SW480 (cell line): ENCODE data around the gene ATP5F1D.

Source experiments
- DNase-seq: peaks from one replicate; pipeline ENCODE4 v3.0.0-alpha.2; 2016; ENCODE audit warnings: low spot score

ATP5F1D gene

DNA sequence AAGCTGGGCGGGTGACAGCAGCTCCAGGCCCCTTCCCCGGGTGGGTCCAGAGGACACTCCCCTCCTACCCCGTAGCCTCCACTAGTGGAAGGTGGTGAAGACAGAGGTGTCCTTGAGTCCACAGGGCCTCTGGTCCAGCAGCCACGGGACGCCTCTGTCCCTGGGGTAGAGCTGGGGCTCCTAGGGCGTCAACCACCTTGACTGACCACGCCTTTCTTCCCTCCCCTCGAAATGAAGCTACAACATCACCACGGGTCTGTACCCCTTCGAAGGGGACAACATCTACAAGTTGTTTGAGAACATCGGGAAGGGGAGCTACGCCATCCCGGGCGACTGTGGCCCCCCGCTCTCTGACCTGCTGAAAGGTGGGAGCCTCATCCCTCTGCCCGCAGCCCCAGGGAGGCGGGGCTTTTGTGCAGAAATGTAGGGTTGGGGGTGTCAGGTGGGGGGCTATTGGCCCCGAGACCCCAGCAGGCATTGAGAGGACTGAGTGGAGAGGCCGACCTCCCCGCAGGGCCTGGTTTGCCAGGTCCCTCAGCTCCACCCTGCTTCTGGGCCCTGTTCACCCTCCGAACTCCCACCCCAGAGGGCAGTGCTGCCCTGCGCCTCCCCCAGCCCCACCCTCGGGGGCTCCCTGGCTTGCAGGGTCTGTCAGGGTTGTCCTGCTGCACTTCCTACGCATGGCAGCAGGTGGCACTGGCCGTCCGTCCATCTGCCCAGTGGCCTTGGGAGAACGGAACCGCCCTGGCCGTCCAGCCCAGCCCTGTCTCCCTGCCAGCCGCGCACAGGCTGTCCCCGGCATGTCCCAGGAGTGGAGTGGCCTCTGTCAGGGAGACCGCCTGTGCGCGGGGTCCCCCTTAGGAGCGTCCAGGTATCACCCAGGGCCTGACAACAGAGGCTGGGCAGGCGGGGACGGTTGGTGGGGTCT lies 20.3 kb upstream of the ATP5F1D start:
- DNase-seq: no peak

DNA sequence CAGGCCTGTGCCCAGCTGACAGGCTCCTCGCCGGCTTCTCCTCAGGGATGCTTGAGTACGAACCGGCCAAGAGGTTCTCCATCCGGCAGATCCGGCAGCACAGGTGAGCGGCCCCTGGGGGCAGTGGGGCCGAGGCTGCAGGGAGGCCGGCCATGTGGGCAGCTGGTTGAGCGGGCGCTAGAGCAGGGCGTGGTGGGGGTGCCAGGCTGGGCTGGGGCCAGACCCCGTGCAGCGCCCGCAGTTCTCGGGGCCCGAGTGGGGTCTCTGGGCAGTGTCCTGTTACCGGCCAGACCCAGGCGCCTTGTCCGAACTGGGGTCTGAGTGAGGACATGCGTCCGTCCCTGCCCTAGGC lies 19.7 kb upstream of the ATP5F1D start:
- no peak for DNase-seq

DNA sequence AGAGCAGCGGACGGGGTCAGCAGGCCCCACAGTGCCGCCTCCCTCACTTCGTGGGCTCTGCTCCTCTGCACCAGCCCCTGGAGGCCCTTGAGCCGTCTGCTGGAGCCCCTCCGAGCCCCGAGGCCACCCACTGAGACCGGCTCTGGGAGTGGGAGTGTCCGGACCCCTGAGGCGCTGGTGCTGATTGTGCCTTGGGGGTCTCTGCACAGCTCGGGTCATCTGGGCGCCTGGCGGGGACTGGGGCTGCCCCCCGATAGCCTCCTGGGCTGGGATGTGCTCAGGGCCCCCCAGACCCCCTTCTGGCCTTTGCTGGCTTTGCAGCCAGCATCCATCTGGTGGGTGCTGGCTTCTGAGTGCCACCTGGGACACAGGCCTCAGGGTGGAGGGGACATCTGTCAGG lies 19.2 kb upstream of the ATP5F1D start:
- DNase-seq: no peak

DNA sequence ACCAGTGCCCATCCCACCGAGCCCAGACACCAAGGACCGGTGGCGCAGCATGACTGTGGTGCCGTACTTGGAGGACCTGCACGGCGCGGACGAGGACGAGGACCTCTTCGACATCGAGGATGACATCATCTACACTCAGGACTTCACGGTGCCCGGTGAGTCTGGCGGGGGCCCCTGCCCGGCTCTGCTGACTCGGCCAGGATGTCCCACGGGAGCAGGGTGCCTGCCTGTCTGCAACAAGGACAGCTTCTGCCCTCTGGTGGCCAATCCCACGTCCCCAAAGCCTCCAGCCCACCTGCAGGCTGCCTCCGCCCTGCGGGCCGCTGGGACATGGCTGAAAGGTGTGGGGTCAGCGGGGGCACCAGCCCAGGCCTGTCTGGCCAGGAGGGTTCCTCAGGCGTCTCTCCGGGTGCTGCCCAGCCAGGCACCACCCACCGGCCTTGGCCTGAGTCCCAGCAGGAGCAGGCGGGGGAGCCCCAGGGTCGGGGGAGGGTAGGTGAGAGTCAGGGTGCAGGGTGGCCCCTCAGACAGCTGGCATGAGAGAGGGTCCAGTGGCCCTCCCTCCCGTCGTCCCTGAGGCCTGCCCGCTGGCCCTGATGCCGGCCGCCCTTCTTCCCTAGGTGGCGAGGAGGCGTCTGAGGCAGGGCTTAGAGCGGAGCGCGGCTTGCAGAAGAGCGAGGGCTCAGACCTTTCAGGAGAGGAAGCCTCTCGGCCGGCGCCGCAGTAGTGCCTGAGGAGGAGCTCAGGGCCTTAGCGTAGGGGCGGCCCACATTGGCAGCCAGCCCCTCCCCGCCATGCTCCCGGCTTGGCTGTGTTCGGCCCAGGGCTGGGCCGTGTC lies 18.3 kb upstream of the ATP5F1D start:
- no peak for DNase-seq

DNA sequence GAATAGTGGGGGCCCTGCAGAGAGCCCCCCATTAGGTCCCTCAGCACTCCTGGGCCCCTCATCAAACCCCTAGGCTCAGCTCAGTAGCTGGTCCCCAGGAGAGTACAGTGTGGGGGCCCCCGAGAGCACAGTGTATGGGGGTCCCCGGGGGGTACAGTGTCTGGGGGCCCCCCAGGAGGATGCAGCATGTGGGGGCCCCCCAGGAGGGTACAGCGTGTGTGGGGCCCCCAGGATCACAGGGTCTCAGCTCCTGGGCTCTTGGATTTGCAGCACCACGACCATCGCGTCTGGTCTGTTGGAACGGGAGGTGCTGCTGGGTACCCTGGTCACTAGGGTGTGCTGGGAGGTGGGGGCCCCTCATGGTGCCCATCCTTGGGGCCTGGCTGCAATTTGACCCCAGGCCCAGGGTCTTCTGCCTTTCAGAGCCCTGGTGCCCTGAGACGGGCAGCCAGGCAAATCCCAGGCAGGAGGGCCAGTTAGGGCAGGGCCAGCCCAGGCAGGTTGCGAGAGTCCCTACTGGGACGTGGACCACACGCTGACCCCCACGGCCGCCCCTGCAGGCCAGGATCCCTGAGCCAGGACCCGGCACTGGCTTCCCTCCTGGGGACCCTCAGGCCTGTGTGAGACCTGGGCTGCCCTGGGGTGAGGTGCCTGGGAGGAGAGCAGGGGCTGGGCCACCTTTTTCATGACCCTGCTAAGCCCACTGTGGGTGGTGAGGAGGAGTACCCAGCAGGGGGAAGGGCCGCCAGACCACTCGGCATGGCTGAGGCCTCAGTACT lies 17.3 kb upstream of the ATP5F1D start:
- no peak for DNase-seq

DNA sequence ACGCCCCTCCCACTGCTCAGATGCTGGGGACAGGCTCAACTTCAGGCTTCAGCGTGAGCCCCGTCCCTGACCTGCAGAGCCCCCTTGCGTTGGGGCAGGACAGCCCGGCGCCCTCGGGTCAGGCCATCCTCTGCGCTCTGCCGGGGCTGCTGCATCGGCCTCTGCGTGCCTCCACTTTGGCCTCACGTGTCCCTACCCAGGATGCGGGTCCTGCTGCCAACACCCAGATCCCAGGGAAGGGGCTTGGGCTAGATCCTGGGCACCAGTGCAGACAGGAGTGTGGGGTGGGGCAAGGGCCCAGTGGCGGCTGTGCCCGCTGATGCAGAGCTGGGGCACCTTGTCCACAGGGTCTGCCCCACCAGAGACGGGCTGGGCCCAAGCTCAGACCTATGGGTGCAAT lies 16.7 kb upstream of the ATP5F1D start:
- no peak for DNase-seq

DNA sequence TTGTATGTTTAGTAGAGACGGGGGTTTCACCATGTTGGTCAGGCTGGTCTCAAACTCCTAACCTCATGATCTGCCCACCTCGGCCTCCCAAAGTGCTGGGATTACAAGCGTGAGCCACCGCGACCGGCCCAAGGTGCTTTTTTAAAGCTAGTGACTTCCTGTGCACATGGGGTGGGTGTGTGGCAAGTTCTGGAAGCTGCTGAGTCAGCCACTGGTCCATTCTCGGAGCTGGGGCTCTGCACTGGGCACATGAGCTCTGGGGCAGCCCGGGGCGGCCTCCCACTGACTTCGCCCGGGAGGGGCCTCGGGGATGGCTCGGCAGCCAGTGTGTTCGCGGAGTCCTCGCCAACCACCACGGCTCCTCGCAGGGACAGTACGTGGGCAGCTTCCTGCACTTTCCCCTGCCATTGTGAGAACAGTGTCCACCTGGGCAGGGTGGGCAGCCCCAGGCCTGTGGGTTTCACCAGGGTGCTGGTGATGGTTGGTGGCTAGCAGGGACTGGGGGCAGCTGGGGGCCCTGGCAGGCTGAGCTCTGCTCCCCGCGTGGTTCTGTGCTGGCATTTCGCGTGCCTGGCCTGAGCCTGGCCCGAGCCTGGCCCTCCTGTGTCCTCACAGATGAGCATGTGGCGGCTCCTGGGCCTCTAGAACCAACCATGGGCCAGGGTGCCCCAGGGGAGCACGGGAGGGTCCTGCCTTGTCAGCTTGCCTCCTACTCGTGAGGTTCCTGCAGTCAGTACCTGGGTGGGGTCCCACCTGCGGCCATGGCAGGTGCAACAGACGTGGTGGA lies 15.9 kb upstream of the ATP5F1D start:
- DNase-seq: no peak

DNA sequence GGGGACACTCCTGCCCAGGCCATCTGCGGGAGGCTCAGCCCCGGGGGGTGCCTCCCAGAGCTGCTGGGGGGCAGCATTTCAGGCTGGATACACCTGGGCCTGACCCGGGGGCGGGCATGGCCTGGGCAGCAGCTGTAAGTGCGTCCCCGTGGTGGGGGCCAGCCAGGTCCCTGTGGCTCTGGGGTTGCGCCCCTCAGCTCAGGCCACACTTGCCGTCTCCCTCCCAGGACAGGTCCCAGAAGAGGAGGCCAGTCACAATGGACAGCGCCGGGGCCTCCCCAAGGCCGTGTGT lies 15.4 kb upstream of the ATP5F1D start:
- DNase-seq: no peak

DNA sequence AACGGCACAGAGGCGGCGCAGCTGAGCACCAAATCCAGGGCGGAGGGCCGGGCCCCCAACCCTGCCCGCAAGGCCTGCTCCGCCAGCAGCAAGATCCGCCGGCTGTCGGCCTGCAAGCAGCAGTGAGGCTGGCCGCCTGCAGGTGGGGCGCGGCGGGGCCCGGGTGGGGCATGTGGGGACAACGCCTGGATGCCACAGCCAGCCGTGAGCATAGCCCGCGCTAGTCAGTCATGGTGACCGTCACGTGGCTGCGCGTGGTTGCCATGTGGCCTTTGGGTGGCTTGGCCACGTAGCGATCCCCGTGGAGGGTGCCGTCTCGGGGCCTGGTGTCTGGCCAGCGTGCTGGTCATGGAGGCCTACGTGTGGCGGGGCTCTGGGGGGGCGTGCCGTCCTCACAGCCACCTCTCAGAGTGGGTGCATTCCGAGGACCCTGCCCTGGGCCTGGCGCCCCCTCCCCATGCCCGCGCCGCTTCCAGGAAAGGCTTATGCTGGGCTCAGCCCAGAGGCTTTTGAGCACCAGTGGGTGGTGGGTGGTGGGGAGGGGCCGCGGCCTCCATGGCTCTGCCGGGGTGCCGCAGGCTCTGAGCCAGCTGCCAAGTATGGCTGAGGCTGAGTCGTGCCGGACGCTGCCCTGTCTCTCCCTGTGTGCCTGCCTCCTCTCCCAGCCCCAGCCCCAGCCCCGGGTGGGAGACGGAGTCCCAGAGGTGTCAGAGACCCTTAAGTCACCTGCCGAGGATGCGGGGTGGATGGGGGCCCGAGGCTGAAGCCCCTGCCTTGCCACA lies 14.8 kb upstream of the ATP5F1D start:
- DNase-seq: peak; percentile 83

DNA sequence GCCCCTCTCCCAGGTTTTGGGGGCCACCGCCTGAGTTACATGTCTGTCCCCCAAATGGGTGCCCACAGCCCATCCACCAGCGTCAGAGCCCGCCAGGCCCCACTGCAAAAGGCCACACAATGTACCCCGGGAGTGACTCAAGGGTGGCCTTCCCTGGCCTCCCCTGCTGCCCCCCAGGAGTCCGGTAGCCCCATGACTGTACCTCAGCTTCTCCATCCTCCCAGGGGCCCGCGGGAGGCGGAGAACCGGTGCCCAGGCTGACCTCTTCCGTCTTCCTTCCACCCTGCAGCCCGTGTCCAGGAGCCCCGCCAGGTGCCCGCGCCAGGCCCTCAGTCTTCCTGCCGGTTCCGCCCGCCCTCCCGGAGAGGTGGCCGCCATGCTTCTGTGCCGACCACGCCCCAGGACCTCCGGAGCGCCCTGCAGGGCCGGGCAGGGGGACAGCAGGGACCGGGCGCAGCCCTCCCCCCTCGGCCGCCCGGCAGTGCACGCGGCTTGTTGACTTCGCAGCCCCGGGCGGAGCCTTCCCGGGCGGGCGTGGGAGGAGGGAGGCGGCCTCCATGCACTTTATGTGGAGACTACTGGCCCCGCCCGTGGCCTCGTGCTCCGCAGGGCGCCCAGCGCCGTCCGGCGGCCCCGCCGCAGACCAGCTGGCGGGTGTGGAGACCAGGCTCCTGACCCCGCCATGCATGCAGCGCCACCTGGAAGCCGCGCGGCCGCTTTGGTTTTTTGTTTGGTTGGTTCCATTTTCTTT lies 14.1 kb upstream of the ATP5F1D start:
- peak; percentile 81 for DNase-seq

DNA sequence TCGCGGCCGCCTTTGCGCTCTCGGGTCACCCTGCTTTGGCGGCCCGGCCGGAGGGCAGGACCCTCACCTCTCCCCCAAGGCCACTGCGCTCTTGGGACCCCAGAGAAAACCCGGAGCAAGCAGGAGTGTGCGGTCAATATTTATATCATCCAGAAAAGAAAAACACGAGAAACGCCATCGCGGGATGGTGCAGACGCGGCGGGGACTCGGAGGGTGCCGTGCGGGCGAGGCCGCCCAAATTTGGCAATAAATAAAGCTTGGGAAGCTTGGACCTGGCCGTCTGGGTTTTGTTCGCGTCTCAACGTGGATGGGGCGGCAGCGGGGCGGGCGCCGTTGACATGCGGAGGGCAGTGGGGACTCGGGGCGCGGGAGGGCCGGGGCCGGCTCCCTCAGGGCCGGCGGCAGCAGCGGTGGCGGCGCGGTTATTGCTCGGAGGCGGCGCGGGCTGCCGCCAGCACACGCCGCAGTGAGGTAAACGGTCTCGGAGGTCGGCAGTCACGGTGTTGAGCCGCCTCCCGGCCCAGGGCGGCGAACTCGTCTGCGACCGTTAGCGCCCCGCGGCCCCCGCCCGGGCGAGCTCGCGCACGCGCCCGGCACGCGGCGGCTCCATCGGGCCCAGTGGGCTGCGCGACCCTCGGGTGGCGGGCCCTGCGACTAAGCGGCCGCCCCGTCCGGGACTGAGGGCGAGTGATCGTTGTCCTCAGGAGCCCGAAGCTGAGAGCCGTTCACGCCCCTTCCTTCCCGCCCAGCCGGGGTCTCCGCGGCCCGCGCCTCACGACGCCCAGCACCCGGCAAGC lies 13.2 kb upstream of the ATP5F1D start:
- DNase-seq: no peak

DNA sequence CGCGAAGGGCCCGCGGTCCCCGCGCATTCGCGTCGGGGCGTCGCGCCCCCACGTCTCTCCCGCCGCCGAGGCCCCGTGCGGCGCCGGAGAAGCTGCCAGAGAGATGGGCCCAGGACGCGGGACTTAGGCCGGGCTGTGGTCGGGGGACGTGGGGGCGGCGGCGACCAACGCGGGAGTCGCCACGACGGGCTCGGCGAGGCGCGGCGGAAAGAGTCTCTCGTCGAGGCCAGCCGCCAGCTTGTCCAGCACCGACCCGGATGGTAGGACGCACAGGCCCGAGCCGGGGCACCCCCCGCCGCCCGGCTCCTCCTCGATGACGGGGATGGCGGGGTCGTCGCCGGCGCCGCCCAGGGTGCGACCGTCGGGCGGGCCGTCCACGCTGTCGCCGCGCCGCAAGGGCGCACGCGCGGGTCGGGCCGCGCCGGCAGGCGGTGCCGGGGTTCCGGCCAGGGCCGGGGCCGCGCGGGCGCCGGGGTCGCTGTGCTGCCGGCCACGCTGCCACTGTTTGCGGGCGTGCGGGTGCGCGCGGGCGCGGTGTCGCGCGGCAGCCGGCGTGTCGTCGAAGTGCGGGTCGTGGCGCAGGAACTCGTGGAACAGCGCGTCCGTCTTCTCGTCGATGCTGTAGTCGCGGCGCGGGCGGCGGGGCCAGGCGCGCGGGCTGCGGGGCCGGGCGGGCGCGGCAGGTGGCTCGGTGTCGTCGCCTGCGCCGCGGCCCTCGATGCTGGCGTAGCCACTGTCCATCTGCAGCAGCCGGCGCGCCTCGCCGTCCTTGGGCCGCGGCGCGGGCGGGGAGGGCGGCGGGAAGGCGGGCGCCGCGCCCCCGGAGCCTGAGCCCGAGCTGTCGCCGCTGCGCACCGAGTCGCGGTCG lies 12.3 kb upstream of the ATP5F1D start:
- DNase-seq: no peak

DNA sequence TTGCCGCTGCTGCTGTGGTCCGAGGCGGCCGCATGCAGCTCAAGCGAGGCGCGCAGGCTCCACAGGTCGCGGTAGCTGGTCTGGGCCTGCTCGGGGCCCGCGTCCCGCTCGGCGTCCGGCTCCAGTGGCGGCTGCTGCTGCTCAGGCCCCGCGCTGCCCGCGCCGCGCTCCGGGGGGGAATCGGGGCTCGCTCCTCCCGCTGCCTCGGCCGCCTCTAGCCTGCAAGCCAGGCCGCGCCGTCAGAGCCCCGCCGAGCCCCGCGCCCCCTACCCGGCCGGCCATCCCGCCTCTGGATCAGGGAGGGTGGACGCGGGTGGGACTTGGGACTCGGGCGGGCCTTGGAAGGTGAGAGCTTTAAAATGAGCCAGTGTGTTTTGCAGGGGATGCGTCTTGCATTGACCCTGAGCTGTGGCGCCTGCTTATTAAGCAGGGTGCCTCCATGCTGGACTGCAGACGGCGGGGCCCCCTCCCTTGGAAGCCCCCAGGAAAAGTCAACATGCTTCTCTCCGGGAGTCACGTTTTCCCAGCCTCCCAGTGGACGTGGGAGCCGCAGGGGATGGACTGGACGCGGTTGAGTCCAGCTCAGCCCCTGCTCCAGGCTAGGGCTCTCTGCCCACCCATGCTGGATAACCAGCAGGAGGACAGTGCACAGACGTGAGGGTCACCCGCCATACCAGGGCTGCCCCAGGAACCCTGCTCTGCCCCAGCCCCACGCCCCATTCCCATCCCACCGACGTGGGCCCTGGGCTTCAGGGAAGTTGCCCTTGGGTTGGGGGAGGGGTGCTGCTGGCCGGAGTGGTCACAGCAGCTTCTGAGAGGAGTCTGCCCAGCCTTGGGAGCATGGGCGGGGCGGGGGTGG lies 11.4 kb upstream of the ATP5F1D start:
- no peak for DNase-seq

DNA sequence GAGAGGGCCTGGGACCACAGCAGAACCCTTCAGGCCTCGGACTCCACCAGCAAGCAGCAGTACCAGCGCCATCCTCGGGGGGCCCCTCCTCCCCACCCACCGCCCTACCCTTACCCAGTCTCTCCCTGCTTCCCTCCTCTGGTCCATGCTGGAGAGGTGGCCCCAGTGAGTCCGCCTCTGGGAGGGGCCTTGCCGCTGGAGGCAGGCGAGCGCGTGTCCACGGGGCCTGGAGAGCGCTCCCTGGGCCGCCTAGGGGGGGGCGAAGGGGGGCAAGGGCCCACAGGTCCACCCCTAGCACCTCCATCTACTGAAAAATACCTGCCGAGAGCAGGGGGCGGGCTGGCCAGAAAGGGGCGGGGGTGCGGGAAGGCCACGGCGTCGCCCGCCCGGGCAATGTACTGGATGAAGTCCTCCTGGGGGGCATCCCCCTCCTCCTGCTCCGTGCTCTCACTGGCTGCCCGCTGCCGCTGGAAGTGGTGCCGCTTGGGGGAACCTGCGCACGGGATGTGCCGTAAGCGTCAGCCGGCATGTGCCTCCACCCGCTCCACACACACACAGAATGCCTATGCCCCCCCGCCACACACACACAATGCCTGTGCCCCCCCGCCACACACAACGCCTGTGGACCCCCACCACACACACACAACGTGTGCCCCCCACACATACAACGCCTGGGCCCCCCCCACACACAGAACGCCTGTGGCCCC lies 10.6 kb upstream of the ATP5F1D start:
- DNase-seq: no peak

DNA sequence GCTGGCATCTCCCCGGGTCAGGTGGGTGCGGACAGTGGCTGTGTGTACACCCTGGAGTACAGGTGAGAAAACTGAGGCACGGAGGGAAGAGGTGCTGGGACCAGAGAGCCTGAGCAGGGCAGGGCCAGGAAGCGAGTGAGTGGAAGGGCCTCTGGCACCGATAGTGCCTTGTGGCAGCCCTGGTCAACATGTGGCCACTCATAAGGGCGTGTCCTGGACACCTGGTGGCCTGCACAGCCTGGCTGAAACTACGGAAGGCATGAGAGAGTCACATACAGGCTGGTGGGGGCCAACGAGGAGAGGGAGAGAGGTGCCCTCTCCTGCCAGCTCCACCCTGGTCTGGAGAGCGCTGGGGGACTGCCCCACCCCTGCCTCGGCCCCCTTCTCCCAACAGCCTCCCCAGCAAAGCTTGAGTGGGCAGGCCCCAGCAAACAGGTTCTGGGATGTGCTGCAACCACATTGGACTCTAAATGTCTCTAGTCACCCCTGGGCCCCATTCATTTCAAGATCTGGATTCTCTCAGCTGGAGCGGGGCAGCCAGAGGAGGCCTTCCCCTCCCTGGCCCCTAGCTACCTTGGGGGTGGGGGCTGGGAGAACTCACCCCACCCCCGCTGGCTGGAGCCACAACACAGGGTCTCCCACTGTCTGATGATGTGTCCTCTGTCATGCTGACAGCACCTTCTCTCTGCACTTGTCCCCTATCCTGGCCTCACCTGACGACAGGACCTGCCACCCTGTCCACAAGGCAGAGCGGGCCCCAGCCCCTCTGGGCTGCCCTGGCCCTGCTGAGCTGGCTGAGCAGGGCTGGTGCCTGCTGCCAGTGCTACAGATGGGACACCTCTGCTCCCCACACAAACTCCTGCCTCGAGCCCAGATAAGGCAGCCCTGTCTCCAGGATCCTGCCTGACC lies 9.6 kb upstream of the ATP5F1D start:
- no peak for DNase-seq

DNA sequence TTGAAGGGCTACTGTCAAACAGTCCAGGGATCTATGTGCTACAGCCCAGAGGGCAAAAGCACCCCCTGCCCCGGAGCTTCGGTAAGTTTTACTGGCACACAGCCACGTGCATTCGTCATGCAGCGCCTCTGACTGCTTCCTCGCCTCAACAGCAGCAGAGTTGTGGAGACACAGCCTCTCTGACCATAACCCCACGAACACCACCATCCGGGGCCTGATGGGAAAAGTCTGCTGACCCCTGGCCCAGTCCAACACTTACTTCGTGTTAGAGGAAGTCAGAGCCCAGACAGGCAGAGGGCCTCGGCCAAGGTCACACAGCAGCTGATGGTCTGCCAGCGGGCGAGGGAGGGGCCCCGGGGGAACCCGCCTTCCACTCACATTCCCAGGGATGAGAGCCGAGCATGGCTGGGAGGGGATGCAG lies 8.9 kb upstream of the ATP5F1D start:
- no peak for DNase-seq
